OCI-LY1 (cell line): ENCODE results near the gene CTU1.

ENCODE experiments used
- H2AFZ ChIP-seq: fragments of 200-600 bp; sonication (generic), shearing (Covaris generic); 2 replicates; pipeline ENCODE4 v1.6.0; 2014; ENCODE audit warnings: antibody characterized with exemption, mild to moderate bottlenecking, low read length
- H3F3A ChIP-seq: fragments of 200-600 bp; sonication (generic), shearing (Covaris generic); 2 replicates; pipeline ENCODE4 v1.6.0; 2014; ENCODE audit warnings: mild to moderate bottlenecking, antibody characterized with exemption, low read length, moderate library complexity; ENCODE audit not compliant: insufficient read depth
- H3K27ac ChIP-seq: fragments of 200-600 bp; sonication (generic); 2 replicates; pipeline ENCODE4 v1.5.1; 2014; ENCODE audit warnings: low read length, mixed run types, mild to moderate bottlenecking, low read depth; ENCODE audit not compliant: poor library complexity, severe bottlenecking
- H3K27me3 ChIP-seq: fragments of 200-600 bp; sonication (generic); 2 replicates; pipeline ENCODE4 v1.6.0; 2014; ENCODE audit warnings: antibody characterized with exemption, mild to moderate bottlenecking, low read length, moderate library complexity; ENCODE audit not compliant: insufficient read depth
- H3K36me3 ChIP-seq: fragments of 200-600 bp; sonication (generic); 2 replicates; pipeline ENCODE4 v1.6.1; 2014; ENCODE audit warnings: mild to moderate bottlenecking, antibody characterized with exemption, low read length, moderate library complexity, mixed read lengths; ENCODE audit not compliant: insufficient read depth
- H3K4me1 ChIP-seq: fragments of 200-600 bp; sonication (generic); 2 replicates; pipeline ENCODE4 v1.5.1; 2014; ENCODE audit warnings: mild to moderate bottlenecking, low read length, moderate library complexity; ENCODE audit not compliant: insufficient read depth, severe bottlenecking
- H3K4me2 ChIP-seq: fragments of 200-600 bp; sonication (generic), shearing (Covaris generic); 2 replicates; pipeline ENCODE4 v1.6.1; 2014; ENCODE audit warnings: low read length
- H3K4me3 ChIP-seq: fragments of 200-600 bp; sonication (generic); 2 replicates; pipeline ENCODE4 v1.5.1; 2014; ENCODE audit warnings: low read length, low read depth, mild to moderate bottlenecking, mixed read lengths; ENCODE audit not compliant: poor library complexity, severe bottlenecking
- H3K79me2 ChIP-seq: fragments of 200-600 bp; shearing (Covaris generic); 2 replicates; pipeline ENCODE4 v1.6.1; 2016; ENCODE audit warnings: mixed run types, low read length, mixed read lengths; ENCODE audit not compliant: insufficient read depth
- H3K9ac ChIP-seq: fragments of 200-600 bp; sonication (generic), shearing (Covaris generic); 2 replicates; pipeline ENCODE4 v1.6.1; 2014; ENCODE audit warnings: mild to moderate bottlenecking, low read length, mixed read lengths
- H3K9me2 ChIP-seq: fragments of 200-600 bp; sonication (generic), shearing (Covaris generic); 2 replicates; pipeline ENCODE4 v1.6.1; 2014; ENCODE audit warnings: low read depth, mild to moderate bottlenecking, low read length, mixed read lengths
- H3K9me3 ChIP-seq: fragments of 200-600 bp; shearing (Covaris generic); 2 replicates; pipeline ENCODE4 v1.6.1; 2014; ENCODE audit warnings: low read length, mixed read lengths
- H4K20me1 ChIP-seq: fragments of 200-600 bp; sonication (generic), shearing (Covaris generic); 2 replicates; pipeline ENCODE4 v1.6.0; 2016; ENCODE audit warnings: mild to moderate bottlenecking, low read length; ENCODE audit not compliant: insufficient read depth
- CTCF ChIP-seq: fragments of 200-600 bp; sonication (generic), shearing (Covaris generic); IDR thresholded peaks from 2 replicates; pipeline ENCODE4 v1.5.1; 2017; ENCODE audit warnings: mild to moderate bottlenecking, antibody characterized with exemption, low read length, moderate library complexity, mixed read lengths
- EZH2 ChIP-seq: fragments of 200-600 bp; sonication (generic), shearing (Covaris generic); IDR thresholded peaks from 2 replicates; pipeline ENCODE4 v1.8.0; 2017; ENCODE audit warnings: borderline replicate concordance, mixed run types, mild to moderate bottlenecking, antibody characterized with exemption, low read length, moderate library complexity, mixed read lengths

Gene CTU1

GRCh38 chr19:51078104-51078503 lies 30.1 kb downstream of the CTU1 start:
- Histone ChIP-seq H3K36me3 (no peaks in the 10 kb centered on the region), H3K4me3 (no peak overlapping the region), H3K4me1 (no peaks in the 10 kb centered on the region), H2AFZ (no peak overlapping the region), H3K27ac (no peak overlapping the region), H3K4me2 (no peak overlapping the region), H3K79me2 (no peaks in the 10 kb centered on the region), H3K9me2 (no peaks in the 10 kb centered on the region), H3F3A (no peaks in the 10 kb centered on the region), H4K20me1 (no peaks in the 10 kb centered on the region), H3K9ac (no peak overlapping the region), H3K9me3 (0 out of 2 replicates have a peak, but pooled peaks cover 4% of the 10 kb centered on the region), H3K27me3 (0 out of 2 replicates have a peak, but pooled peaks cover 3% of the 10 kb centered on the region)
- TF ChIP-seq CTCF (no peak), EZH2 (no peak)

GRCh38 chr19:51076631-51077213 lies 31.5 kb downstream of the CTU1 start:
- TF ChIP-seq CTCF (no peak), EZH2 (no peak)
- Histone ChIP-seq H3K4me2 (no peak overlapping the region), H3K79me2 (no peaks in the 10 kb centered on the region), H2AFZ (no peak overlapping the region), H3K27ac (no peak overlapping the region), H3K4me3 (no peak overlapping the region), H3K27me3 (0 out of 2 replicates have a peak, but pooled peaks cover 3% of the 10 kb centered on the region), H4K20me1 (no peaks in the 10 kb centered on the region), H3K9ac (no peak overlapping the region), H3F3A (no peaks in the 10 kb centered on the region), H3K36me3 (no peaks in the 10 kb centered on the region), H3K9me2 (no peaks in the 10 kb centered on the region), H3K9me3 (0 out of 2 replicates have a peak, but pooled peaks cover 4% of the 10 kb centered on the region), H3K4me1 (no peaks in the 10 kb centered on the region)

- Histone ChIP-seq H3K27me3 (0 out of 2 replicates have a peak, but pooled peaks cover 3% of the 10 kb centered on the region), H3K27ac (no peak overlapping the region), H3F3A (no peaks in the 10 kb centered on the region), H3K4me1 (no peaks in the 10 kb centered on the region), H3K9ac (no peak overlapping the region), H3K4me2 (no peak overlapping the region), H2AFZ (no peak overlapping the region), H3K36me3 (no peaks in the 10 kb centered on the region), H3K9me2 (no peaks in the 10 kb centered on the region), H3K9me3 (0 out of 2 replicates have a peak, but pooled peaks cover 4% of the 10 kb centered on the region), H4K20me1 (no peaks in the 10 kb centered on the region), H3K4me3 (no peak overlapping the region), H3K79me2 (no peaks in the 10 kb centered on the region)
- TF ChIP-seq EZH2 = no peak
- no peak for TF ChIP-seq CTCF
These were observed 32.2 kb downstream of the CTU1 start for GRCh38 chr19:51075998-51076397.
